ENCODE data around the gene CFAP46.
A peak's percentile ranks its signal among the peaks of the same experiment; 100 is the strongest.

Gene CFAP46

DNA sequence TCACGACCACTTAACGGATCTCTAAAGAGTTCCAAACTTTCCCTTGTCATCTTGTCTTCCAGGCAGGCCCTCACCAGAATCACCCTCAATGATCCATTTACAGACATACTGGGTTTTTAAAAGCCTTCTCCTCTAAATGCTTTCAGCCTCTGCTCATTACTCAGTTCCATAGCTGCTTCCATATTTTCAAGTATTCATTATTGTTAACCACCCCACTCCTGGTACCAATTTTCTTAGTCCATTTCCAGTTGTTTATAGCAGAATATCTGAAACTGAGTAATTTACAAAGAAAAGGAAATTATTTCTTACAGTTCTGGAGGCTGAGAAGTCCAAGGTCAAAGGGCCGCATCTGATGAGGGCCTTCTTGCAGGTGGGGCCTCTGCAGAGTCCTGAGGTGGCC lies 100.0 kb downstream of the CFAP46 start:
- no peak overlapping the region for H3K27ac ChIP-seq
- TF ChIP-seq, protein P1, sequence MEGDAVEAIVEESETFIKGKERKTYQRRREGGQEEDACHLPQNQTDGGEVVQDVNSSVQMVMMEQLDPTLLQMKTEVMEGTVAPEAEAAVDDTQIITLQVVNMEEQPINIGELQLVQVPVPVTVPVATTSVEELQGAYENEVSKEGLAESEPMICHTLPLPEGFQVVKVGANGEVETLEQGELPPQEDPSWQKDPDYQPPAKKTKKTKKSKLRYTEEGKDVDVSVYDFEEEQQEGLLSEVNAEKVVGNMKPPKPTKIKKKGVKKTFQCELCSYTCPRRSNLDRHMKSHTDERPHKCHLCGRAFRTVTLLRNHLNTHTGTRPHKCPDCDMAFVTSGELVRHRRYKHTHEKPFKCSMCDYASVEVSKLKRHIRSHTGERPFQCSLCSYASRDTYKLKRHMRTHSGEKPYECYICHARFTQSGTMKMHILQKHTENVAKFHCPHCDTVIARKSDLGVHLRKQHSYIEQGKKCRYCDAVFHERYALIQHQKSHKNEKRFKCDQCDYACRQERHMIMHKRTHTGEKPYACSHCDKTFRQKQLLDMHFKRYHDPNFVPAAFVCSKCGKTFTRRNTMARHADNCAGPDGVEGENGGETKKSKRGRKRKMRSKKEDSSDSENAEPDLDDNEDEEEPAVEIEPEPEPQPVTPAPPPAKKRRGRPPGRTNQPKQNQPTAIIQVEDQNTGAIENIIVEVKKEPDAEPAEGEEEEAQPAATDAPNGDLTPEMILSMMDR (conservative IDR thresholded peaks at IDR 0.05), result no peak

DNA sequence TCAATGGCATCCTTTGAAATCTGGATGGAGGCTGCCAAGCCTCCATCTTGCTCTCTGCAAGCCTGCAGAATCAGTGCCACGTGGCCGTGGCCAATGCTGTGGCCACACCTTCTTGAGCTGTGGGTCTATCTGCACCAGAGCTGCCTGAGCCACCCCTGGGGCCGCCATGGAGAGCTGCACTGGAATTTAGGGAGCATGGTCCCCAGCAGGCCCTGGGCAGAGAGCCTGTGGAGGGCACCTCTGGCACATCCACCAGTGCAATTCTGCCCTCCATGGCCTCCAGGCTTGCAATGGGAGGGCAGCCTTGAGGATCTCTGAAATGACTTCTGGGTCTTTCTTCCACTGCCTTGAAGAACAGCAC lies 100.8 kb downstream of the CFAP46 start:
- H3K27ac ChIP-seq, result no peak overlapping the region
- TF ChIP-seq, protein P1 (conservative IDR thresholded peaks at IDR 0.05), result no peak

DNA sequence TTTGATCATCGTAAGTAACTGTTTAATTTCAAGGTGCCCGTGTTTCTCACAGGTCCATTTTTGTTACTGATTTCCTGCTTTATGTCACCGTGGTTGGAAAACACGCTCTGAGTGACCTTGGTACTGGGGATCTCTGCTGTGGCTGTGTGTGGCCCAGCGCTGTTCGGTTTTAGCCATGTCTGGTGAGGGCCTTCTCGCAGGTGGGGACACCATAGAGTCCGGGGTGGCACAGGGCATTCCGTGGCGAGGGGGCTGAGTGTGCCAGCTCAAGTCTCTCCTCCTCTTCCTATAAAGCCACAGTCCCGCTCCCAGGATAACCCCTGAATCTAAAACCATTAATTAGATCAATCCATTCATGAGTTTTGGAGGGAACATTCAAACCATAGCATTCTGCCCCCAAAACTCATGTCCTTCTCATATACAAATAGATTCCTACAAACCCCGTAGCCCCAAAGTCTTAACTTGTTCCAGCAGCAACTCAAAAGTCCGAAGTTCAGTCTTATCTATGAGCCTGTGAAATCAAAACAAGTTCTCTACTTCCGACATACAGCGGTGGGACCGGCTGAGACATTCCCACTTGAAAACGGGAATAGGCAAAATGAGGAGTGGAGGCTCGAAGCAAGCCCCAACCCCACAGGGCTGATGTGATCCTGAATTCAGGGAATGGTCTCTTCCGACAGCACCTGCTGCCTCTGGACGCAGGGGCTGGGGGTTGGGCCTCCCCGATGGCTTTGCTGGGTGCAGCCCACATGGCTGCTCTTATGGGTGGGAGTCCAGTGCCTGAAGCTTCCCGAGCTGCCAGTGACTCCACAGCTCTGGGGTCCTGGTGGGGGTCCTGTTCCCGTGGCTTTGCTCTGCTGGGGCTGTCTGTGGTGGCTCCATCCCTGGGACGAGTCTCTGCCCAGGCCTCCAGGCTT lies 101.4 kb downstream of the CFAP46 start:
- TF ChIP-seq, protein P1 (conservative IDR thresholded peaks at IDR 0.05), result no peak
- no peak overlapping the region for H3K27ac ChIP-seq

DNA sequence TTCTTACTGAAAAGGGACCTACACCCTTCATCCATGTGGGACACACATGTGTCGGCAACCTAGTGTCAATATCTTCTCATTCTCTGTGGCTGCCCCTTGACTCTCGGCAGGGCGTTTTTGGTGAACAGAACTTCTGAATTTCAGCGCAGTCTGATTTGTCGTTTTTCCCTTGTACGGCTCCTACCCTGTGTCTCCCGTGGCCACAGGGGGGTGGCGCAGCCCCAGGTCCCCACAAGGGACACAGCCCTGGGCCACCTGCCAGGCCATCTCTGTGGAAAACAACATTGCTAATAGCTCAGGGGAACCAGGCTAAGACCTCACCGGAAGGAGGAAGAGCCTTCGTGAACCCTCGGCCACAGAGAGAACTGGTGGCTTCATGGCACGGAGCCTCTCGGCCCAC lies 103.3 kb downstream of the CFAP46 start:
- no peak overlapping the region for H3K27ac ChIP-seq
- TF ChIP-seq, protein P1 (conservative IDR thresholded peaks at IDR 0.05), result no peak

DNA sequence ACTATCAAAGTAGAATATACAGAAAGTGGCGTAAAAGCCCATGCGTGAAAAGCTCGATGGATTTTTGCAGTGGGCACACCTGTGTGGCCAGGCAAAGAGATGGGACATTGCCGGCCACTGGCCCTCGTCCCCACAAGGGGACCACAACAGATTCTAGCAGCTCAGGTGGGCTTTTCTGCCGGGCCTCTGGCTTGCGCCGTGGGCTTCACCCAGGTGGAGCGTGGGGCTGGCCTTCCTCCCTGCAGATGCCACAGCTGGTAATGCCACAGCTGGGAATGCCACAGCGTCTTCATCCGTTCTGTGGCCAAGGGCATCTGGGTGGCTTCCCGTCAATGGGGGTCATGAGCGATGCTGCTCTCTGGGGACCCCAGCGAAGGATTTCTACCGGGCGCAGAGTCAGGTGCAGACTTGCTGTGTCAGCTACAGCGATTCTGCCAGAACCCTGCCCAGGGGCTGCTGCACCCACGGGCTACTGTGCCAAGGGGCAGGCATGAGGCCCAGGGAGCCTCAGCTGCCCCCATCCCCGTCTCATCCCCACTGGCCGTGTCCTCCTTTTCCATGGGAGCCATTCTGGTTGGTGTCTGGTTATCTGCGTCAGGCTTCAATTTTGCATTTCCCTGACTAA lies 103.9 kb downstream of the CFAP46 start:
- H3K27ac ChIP-seq, result no peak overlapping the region
- TF ChIP-seq, protein P1 (conservative IDR thresholded peaks at IDR 0.05), result no peak

DNA sequence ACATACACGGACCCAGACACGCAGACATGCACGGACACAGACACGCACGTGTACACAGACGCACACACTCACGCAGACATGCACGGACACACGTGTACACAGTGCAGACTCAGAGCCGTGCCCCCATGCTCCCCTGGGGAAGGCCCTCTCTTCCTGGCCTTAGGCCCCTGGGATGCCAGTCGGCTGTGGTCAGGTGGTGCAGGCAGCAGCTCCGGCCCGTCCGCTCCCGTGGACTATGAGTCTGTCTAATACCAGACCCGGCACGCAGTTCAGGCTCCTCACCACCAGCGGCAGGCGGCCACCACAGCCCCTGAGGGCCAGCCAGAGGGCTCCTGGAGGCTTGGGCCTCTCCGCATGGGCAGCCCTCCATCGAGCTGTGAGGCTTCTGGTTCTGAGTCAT lies 104.5 kb downstream of the CFAP46 start:
- H3K27ac ChIP-seq, result no peak overlapping the region
- TF ChIP-seq, protein P1 (conservative IDR thresholded peaks at IDR 0.05), result no peak

DNA sequence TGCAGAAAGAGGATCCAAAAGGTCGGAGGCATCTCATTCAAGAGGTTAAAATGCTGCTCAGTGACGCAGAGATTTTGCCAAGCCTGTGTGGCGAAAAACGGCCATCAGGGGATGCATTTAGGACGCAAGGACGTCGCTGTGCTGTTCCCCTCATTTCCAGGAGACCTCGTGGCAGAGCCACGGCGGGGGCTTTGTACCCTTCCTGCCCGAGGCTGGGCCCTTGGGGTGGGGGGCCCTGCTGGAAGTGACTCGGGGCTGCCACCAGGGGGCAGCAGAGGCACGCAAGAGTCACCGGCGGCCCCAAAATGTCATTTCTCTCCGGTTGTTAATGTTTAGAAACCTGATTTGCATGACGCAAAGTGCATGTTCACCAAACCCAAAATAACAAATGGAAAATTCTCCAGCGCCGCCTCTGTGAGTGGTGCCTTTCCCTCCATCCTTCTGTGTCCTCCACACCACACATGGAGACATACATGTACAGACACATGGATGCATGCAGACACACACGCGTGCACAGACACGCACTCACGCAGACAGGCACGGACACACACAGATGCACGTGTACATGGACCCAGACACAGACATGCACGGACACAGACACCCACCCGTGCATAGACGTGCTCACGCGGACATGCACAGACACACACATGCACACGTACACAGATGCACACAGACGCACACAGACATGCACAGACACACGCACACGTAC lies 105.4 kb downstream of the CFAP46 start:
- no peak overlapping the region for H3K27ac ChIP-seq
- TF ChIP-seq, protein P1 (conservative IDR thresholded peaks at IDR 0.05), result peak; percentile 88
